Activated CD8-positive, alpha-beta memory T cell treated with anti-CD3 and anti-CD28 coated beads, Interleukin-2, amount 50 U/mL, for 24 hours (primary cell): Measurements from ENCODE around the gene ARSB.
"Not testable (repeated sequence)": the region's sequence is repeated elsewhere in the genome, so short reads cannot be mapped to it uniquely, and the experiment has no call there.

Experiments used
- DNase-seq: peaks from one replicate; pipeline ENCODE4 v3.0.0-alpha.2; 2020; ENCODE audit errors: extremely low read depth

ARSB gene

GRCh38 chr5:78754655-78755054, 230.5 kb downstream of the ARSB start:
- DNase-seq, result no peak

- no peak for DNase-seq
Observed at GRCh38 chr5:78753093-78753531, 232.0 kb downstream of the ARSB start.

GRCh38 chr5:78751872-78752271, 233.2 kb downstream of the ARSB start:
- no peak for DNase-seq

GRCh38 chr5:78750281-78750680, 234.8 kb downstream of the ARSB start:
- DNase-seq, result no peak

GRCh38 chr5:78747705-78748359, 237.3 kb downstream of the ARSB start:
- DNase-seq, result no peak

- no peak for DNase-seq
Observed at GRCh38 chr5:78747055-78747454, 238.1 kb downstream of the ARSB start.

GRCh38 chr5:78746021-78746770, 238.9 kb downstream of the ARSB start:
- no peak for DNase-seq

GRCh38 chr5:78744951-78745534, 240.1 kb downstream of the ARSB start:
- no peak for DNase-seq

GRCh38 chr5:78741019-78741418, 244.1 kb downstream of the ARSB start:
- no peak for DNase-seq

- no peak for DNase-seq
Observed at GRCh38 chr5:78738693-78739300, 246.3 kb downstream of the ARSB start.

GRCh38 chr5:78738104-78738503, 247.0 kb downstream of the ARSB start:
- DNase-seq, result no peak

- DNase-seq, result no peak
Observed at GRCh38 chr5:78735834-78736463, 249.2 kb downstream of the ARSB start.

GRCh38 chr5:78734950-78735349, 250.2 kb downstream of the ARSB start:
- DNase-seq, result no peak

GRCh38 chr5:78734094-78734845, 250.8 kb downstream of the ARSB start:
- DNase-seq, result no peak

GRCh38 chr5:78732721-78733120, 252.4 kb downstream of the ARSB start:
- DNase-seq, result not testable (repeated sequence)

- no peak for DNase-seq
Observed at GRCh38 chr5:78731884-78732283, 253.2 kb downstream of the ARSB start.

GRCh38 chr5:78730300-78731094, 254.6 kb downstream of the ARSB start:
- DNase-seq, result no peak

- no peak for DNase-seq
Observed at GRCh38 chr5:78727786-78728761, 257.0 kb downstream of the ARSB start.
